NK-92 (cell line): Measurements from ENCODE around the gene SNRNP40.
"Not testable (repeated sequence)": the region's sequence is repeated elsewhere in the genome, so short reads cannot be mapped to it uniquely, and the experiment has no call there.

Experiments used
- DNase-seq: peaks from one replicate; lab custom pipeline; 2025; ENCODE audit not compliant: unreplicated experiment; lab: John Stamatoyannopoulos, UW

Gene SNRNP40

GRCh38 chr1:31287791-31288190 lies 8.8 kb downstream of the SNRNP40 start:
- DNase-seq = not testable (repeated sequence)

- not testable (repeated sequence) for DNase-seq
Measured at GRCh38 chr1:31282426-31282825, 14.2 kb downstream of the SNRNP40 start.

GRCh38 chr1:31273619-31274018 lies 23.0 kb downstream of the SNRNP40 start:
- DNase-seq = no peak

- no peak for DNase-seq
Measured at GRCh38 chr1:31272369-31272768, 24.2 kb downstream of the SNRNP40 start.

GRCh38 chr1:31266547-31266946 lies 30.0 kb downstream of the SNRNP40 start:
- no peak for DNase-seq

GRCh38 chr1:31264790-31265386 lies 31.7 kb downstream of the SNRNP40 start:
- DNase-seq = no peak

- no peak for DNase-seq
Measured at GRCh38 chr1:31263408-31263807, 33.2 kb downstream of the SNRNP40 start.

- DNase-seq = not testable (repeated sequence)
Measured at GRCh38 chr1:31262393-31262792, 34.2 kb downstream of the SNRNP40 start.

- no peak for DNase-seq
Measured at GRCh38 chr1:31261916-31262315, 34.7 kb downstream of the SNRNP40 start.

- no peak for DNase-seq
Measured at GRCh38 chr1:31259746-31260145, 36.8 kb downstream of the SNRNP40 start.

- no peak for DNase-seq
Measured at GRCh38 chr1:31258581-31258980, 38.0 kb downstream of the SNRNP40 start.

- DNase-seq = no peak
Measured at GRCh38 chr1:31257213-31257612, 39.4 kb downstream of the SNRNP40 start.

- DNase-seq = no peak
Measured at GRCh38 chr1:31249854-31250253, 46.7 kb downstream of the SNRNP40 start.

- no peak for DNase-seq
Measured at GRCh38 chr1:31248276-31248675, 48.3 kb downstream of the SNRNP40 start.

GRCh38 chr1:31244326-31244725 lies 52.3 kb downstream of the SNRNP40 start:
- no peak for DNase-seq

GRCh38 chr1:31243501-31244286 lies 52.9 kb downstream of the SNRNP40 start:
- DNase-seq = no peak

GRCh38 chr1:31241321-31241720 lies 55.3 kb downstream of the SNRNP40 start:
- no peak for DNase-seq

- no peak for DNase-seq
Measured at GRCh38 chr1:31239653-31240241, 56.8 kb downstream of the SNRNP40 start, which contains the start of gene NKAIN1. Gene NKAIN1, minus strand, starts transcription at chr1:31239887. Its CDS starts 340 bp downstream, at chr1:31239547.

- no peak for DNase-seq
Measured at GRCh38 chr1:31238986-31239613, 57.5 kb downstream of the SNRNP40 start.

GRCh38 chr1:31238612-31238985 lies 58.0 kb downstream of the SNRNP40 start:
- DNase-seq = no peak

- no peak for DNase-seq
Measured at GRCh38 chr1:31234870-31235269, 61.7 kb downstream of the SNRNP40 start.
